ENCODE results near the gene SPINK14.

DNA sequence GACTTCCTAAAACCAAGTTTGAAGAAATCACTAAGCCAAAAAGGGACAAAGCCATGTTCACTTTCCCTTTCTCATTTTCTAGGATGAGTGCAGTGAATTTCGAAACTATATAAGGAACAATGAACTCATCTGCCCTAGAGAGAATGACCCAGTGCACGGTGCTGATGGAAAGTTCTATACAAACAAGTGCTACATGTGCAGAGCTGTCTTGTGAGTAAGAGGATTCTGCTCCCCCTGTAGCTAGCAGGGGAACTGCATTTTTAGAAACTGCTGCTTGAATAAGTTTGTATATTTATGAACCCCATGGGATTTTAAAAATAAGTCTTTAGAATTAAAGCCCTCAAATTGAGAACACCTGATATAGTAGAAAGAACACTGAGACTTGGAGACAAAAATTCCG, 42.7 kb upstream of the SPINK14 start:
- TF ChIP-seq RFX5 (IDR thresholded peaks at IDR 0.05; ENCODE audit: low read depth, low read length) (no peak), ZBTB20 (CRISPR knock-in tag; IDR thresholded peaks at IDR 0.05; ENCODE audit: borderline replicate concordance, low read depth) (no peak), SRF (IDR thresholded peaks at IDR 0.05; ENCODE audit: low read depth, low read length) (no peak), EHMT2 (IDR thresholded peaks at IDR 0.05; ENCODE audit: borderline replicate concordance, low read depth, low read length) (no peak), RAD21 (CRISPR knock-in tag; IDR thresholded peaks at IDR 0.05) (no peak), SRY (CRISPR knock-in tag; IDR thresholded peaks at IDR 0.05) (no peak), HNF4G (IDR thresholded peaks at IDR 0.05; ENCODE audit: borderline replicate concordance, low read depth, low read length) (no peak), HNF4G (CRISPR knock-in tag; IDR thresholded peaks at IDR 0.05; ENCODE audit: borderline replicate concordance, low read depth) (no peak), KDM5B (CRISPR knock-in tag; IDR thresholded peaks at IDR 0.05; ENCODE audit: borderline replicate concordance) (no peak), NR3C1 (CRISPR knock-in tag; IDR thresholded peaks at IDR 0.05) (no peak)
- TF ChIP-seq, protein P1, sequence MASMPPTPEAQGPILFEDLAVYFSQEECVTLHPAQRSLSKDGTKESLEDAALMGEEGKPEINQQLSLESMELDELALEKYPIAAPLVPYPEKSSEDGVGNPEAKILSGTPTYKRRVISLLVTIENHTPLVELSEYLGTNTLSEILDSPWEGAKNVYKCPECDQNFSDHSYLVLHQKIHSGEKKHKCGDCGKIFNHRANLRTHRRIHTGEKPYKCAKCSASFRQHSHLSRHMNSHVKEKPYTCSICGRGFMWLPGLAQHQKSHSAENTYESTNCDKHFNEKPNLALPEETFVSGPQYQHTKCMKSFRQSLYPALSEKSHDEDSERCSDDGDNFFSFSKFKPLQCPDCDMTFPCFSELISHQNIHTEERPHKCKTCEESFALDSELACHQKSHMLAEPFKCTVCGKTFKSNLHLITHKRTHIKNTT (CRISPR knock-in tag; IDR thresholded peaks at IDR 0.05), result no peak
